Gastrocnemius medialis (tissue), 4 donors: ENCODE measurements around the gene RAI1. TPM values are rescaled to one million over a fixed set of nuclear protein-coding genes. Genes with fewer than 3 reads are reported as not detected.

ENCODE experiments used
- ATAC-seq, 2 donors: fragments of 150-250 bp; one replicate each; pipeline ENCODE4 v1.9.1; 2016
- DNase-seq, 2 donors: peaks; one replicate each; pipeline ENCODE4 v3.0.0-alpha.2; 2019
- H3K27ac ChIP-seq, 4 donors: fragments of 200-600 bp; sonication (generic); 1 replicate in 1 of 4; 2 replicates in 3 of 4; pipeline ENCODE4 v1.5.1; 2016 to 2018; ENCODE audit warnings: mild to moderate bottlenecking in 2 of 4, moderate library complexity in 1 of 4
- H3K27me3 ChIP-seq, 3 donors: fragments of 200-600 bp; sonication (generic) in 2 of 3; 1 replicate in 1 of 3; 2 replicates in 2 of 3; pipeline versions ENCODE4 v1.5.1 to v1.6.0; 2016 to 2019; ENCODE audit warnings: mild to moderate bottlenecking in 1 of 3, moderate library complexity in 1 of 3
- H3K36me3 ChIP-seq, 2 donors: fragments of 200-600 bp; sonication (generic) in 1 of 2; one replicate each; pipeline ENCODE4 v1.5.1; 2017 to 2018
- H3K4me1 ChIP-seq, 2 donors: fragments of 200-600 bp; sonication (generic) in 1 of 2; one replicate each; pipeline ENCODE4 v1.5.1; 2016 to 2017; ENCODE audit warnings: mild to moderate bottlenecking in 2 of 2
- H3K4me3 ChIP-seq, 4 donors: fragments of 200-600 bp; sonication (generic) in 3 of 4; 1 replicate in 1 of 4; 2 replicates in 3 of 4; pipeline ENCODE4 v1.5.1; 2016 to 2019; ENCODE audit warnings: mild to moderate bottlenecking in 2 of 4
- H3K9me3 ChIP-seq, 3 donors: fragments of 200-600 bp; sonication (generic) in 2 of 3; 1 replicate in 1 of 3; 2 replicates in 2 of 3; pipeline ENCODE4 v1.5.1; 2016 to 2019
- POLR2A ChIP-seq, 2 donors: fragments of 450-650 bp; IDR thresholded peaks; one replicate each; pipeline ENCODE4 v1.6.1; 2017; ENCODE audit warnings: antibody characterized with exemption in 2 of 2, mild to moderate bottlenecking in 2 of 2, moderate library complexity in 2 of 2
- in situ Hi-C, 4 donors: fragments of 200-750 bp; cut with MboI; loops; one replicate each; pipeline versions ENCODE4 v1.15.0 to v1.8.0; 2017; ENCODE audit warnings: low sequenced_read_pairs in 4 of 4
- intact Hi-C: fragments of 100-400 bp; cut with DNase I; formaldehyde crosslinking; loops from one replicate; pipeline ENCODE4 v1.15.1; 2023; ENCODE audit warnings: low total_unique reads
- total RNA-seq, 4 donors: library from RNA; depleted of rRNA; stranded (reverse); fragments of >200 nt; gene quantifications; one replicate each; pipeline versions ENCODE4 v1.1.0 to v1.2.3, GENCODE V29; 2016
- TF ChIP-seq, protein P1 (sequence below), 5 experiments: fragments of 450-650 bp in 3 of 5; fragments of 200-600 bp in 2 of 5; sonication (generic) in 2 of 5; IDR thresholded peaks in 4 of 5; conservative IDR thresholded peaks in 1 of 5; 1 replicate in 4 of 5; 2 replicates in 1 of 5; pipeline ENCODE4 v1.5.1; 2016 to 2019; ENCODE audit warnings: antibody characterized with exemption in 5 of 5, mild to moderate bottlenecking in 3 of 5, moderate library complexity in 3 of 5

RAI1 gene
- total RNA-seq, 4 donors from 2014 or later, result 2.1 to 6.7 (median 4.3) TPM

DNA sequence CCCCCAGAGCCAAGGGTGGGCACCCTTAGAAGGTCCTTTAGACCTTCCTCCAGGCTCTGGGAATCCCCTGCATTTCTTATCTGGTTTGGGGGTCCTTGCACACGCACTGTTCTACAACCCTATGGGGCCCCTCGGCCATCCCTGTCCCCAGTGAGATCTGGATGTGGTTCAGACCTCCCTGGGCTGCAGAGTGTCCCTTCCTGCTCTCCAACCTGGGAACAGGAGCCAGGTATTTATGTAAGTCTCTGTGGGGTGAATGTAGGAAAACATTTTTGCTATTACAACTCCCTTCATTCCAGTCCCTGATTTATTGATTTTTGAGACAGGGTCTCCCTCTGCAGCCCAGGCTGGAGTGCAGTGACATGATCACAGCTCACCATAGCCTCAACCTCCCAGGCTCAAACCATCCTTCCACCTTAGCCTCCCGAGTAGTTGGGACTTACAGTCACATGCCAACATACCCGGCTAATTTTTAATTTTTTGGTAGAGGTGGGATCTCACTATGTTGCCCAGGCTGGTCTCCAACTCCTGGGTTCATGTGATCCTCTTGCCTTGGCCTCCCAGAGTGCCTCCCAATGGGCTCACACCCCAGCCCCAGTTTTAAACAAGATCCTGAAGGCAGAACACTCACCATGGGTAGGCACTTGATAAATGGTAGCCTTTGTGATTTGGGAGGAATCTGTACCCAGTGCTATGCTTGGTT, 61.6 kb downstream of the RAI1 start:
- Histone ChIP-seq H3K36me3 (no peaks in the 10 kb centered on the region), H3K27ac (no peak overlapping the region), H3K4me3 (no peak overlapping the region), H3K27me3 (no peaks in the 10 kb centered on the region), H3K9me3 (no peaks in the 10 kb centered on the region), H3K4me1 (peaks cover 22 to 34% of the 10 kb centered on the region in 2 donors)
- no peak for TF ChIP-seq POLR2A (IDR thresholded peaks at IDR 0.05)
- TF ChIP-seq, protein P1, sequence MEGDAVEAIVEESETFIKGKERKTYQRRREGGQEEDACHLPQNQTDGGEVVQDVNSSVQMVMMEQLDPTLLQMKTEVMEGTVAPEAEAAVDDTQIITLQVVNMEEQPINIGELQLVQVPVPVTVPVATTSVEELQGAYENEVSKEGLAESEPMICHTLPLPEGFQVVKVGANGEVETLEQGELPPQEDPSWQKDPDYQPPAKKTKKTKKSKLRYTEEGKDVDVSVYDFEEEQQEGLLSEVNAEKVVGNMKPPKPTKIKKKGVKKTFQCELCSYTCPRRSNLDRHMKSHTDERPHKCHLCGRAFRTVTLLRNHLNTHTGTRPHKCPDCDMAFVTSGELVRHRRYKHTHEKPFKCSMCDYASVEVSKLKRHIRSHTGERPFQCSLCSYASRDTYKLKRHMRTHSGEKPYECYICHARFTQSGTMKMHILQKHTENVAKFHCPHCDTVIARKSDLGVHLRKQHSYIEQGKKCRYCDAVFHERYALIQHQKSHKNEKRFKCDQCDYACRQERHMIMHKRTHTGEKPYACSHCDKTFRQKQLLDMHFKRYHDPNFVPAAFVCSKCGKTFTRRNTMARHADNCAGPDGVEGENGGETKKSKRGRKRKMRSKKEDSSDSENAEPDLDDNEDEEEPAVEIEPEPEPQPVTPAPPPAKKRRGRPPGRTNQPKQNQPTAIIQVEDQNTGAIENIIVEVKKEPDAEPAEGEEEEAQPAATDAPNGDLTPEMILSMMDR (IDR thresholded peaks at IDR 0.05 in 4 of 5, conservative IDR thresholded peaks at IDR 0.05 in 1 of 5), result no peak
- no peak for DNase-seq
- in situ Hi-C loops (no loop called here), intact Hi-C loops (loop anchor here (5.0 kb wide), 1 partner anchor 46 kb away; no protein-coding TSS in a partner anchor)
- no peak for ATAC-seq

DNA sequence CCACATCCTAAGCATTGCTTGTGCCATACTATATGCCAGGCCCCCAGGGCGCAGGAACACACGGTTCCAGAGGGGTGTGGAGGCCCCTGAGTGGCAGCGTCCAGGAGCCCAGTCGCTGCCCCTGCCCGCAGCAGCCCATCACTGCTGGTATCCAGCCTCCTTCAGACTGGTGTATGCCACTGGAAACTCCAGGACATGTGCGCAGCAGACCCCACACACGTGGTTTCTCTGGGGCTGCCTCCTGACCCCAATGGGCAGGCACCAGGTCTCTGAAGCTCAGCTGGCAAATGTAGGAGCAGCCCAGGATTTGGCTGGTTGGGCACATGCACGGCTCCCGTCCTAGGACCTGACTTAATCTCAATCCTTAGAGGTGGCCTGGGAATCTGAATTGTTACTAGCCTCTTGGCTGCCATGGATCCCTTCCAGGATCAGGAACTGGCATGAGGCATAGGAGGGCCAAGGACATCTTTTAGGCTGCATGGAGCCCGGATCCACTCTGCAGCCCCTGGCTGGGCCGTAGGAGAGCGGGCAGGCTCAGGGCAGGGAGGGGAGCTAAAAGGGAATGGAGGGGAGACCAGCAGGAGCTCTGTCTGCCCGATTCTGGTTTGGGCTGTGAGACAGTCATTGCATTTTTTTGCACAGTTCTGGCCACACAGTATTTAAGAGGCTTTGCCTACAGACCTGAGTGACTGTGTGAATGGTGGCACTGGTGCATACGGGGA, 62.3 kb downstream of the RAI1 start:
- no peak overlapping the region for H3K27ac ChIP-seq
- peaks cover 15 to 30% of the 10 kb centered on the region in 2 donors for H3K4me1 ChIP-seq
- no peak for TF ChIP-seq POLR2A (IDR thresholded peaks at IDR 0.05)
- TF ChIP-seq, protein P1 (IDR thresholded peaks at IDR 0.05 in 4 of 5, conservative IDR thresholded peaks at IDR 0.05 in 1 of 5), result no peak
- intact Hi-C loops (loop anchor here (5.0 kb wide), 1 partner anchor 46 kb away; no protein-coding TSS in a partner anchor), in situ Hi-C loops (no loop called here)
- no peaks in the 10 kb centered on the region for H3K27me3 ChIP-seq
- no peaks in the 10 kb centered on the region for H3K9me3 ChIP-seq
- H3K36me3 ChIP-seq, result no peaks in the 10 kb centered on the region
- H3K4me3 ChIP-seq, result no peak overlapping the region
- DNase-seq, result no peak
- ATAC-seq, result no peak

DNA sequence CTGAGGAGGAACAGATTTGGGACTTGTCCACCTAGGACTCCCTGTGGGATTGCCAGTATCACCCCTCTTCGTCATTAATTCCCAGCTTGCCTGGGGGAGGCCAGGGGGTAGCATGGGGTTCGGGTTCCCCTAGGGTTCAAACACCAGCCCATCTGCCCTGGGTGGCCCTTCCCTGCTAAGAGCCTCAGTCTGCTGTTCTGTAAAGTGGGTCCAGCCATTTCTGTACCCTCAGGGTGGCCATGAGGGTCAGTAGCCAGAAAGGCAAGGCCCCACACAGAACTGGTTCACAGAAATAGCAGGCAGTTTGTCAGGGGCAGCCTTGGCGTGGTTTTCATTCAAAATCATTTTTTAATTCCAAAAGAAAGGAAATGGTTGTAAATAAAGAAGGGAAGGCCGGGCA, 62.9 kb downstream of the RAI1 start:
- in situ Hi-C loops, result no loop called here
- H3K27me3 ChIP-seq, result no peaks in the 10 kb centered on the region

GRCh38 chr17:17745476-17746455, 64.5 kb downstream of the RAI1 start:
- H3K27ac ChIP-seq, result no peak overlapping the region
- TF ChIP-seq, protein P1 (IDR thresholded peaks at IDR 0.05 in 4 of 5, conservative IDR thresholded peaks at IDR 0.05 in 1 of 5), result no peak
- no peak for TF ChIP-seq POLR2A (IDR thresholded peaks at IDR 0.05)
- in situ Hi-C loops (no loop called here), intact Hi-C loops (no loop called here)
- ATAC-seq, result no peak
- H3K4me1 ChIP-seq, result peaks cover 0 to 13% of the 10 kb centered on the region in 2 donors
- no peaks in the 10 kb centered on the region for H3K9me3 ChIP-seq
- H3K4me3 ChIP-seq, result no peak overlapping the region
- no peaks in the 10 kb centered on the region for H3K27me3 ChIP-seq
- no peaks in the 10 kb centered on the region for H3K36me3 ChIP-seq
- DNase-seq, result no peak

More for the DNA sequence above, 62.9 kb downstream of the RAI1 start:
- peaks cover 9 to 24% of the 10 kb centered on the region in 2 donors for H3K4me1 ChIP-seq
- intact Hi-C loops, result loop anchor here (5.0 kb wide), 1 partner anchor 47 kb away; no protein-coding TSS in a partner anchor
- H3K36me3 ChIP-seq, result no peaks in the 10 kb centered on the region
- H3K4me3 ChIP-seq, result no peak overlapping the region
- DNase-seq (no peak), ATAC-seq (no peak)
- H3K27ac ChIP-seq, result no peak overlapping the region
- H3K9me3 ChIP-seq, result no peaks in the 10 kb centered on the region
- TF ChIP-seq, protein P1 (IDR thresholded peaks at IDR 0.05 in 4 of 5, conservative IDR thresholded peaks at IDR 0.05 in 1 of 5), result no peak
